Breast epithelium (tissue), 4 donors: ENCODE measurements around the gene FOXI1. TPM values are rescaled to one million over a fixed set of nuclear protein-coding genes. Genes with fewer than 3 reads are reported as not detected.

Source experiments
- DNase-seq, 2 donors: peaks; one replicate each; pipeline ENCODE4 v3.0.0-alpha.2; 2019; ENCODE audit warnings: low spot score in 2 of 2
- H3K27ac ChIP-seq, 2 donors: fragments of 200-600 bp; sonication (generic) in 1 of 2; one replicate each; pipeline ENCODE4 v1.5.1; 2016 to 2019; ENCODE audit warnings: mild to moderate bottlenecking in 1 of 2
- H3K27me3 ChIP-seq, 2 donors: fragments of 200-600 bp; sonication (generic) in 1 of 2; one replicate each; pipeline versions ENCODE4 v1.5.1 to v1.6.0; 2017 to 2019; ENCODE audit warnings: control low read depth in 1 of 2, mild to moderate bottlenecking in 1 of 2
- H3K36me3 ChIP-seq: fragments of 200-600 bp; one replicate; pipeline ENCODE4 v1.5.1; 2019
- H3K4me1 ChIP-seq, 2 donors: fragments of 200-600 bp; sonication (generic); one replicate each; pipeline ENCODE4 v1.5.1; 2016 to 2019; ENCODE audit warnings: control low read depth in 1 of 2
- H3K4me3 ChIP-seq, 3 donors: fragments of 200-600 bp; sonication (generic); 1 replicate in 2 of 3; 2 replicates in 1 of 3; pipeline ENCODE4 v1.5.1; 2016 to 2019; ENCODE audit warnings: mild to moderate bottlenecking in 3 of 3, moderate library complexity in 2 of 3
- H3K9me3 ChIP-seq, 2 donors: fragments of 200-600 bp; sonication (generic) in 1 of 2; one replicate each; pipeline ENCODE4 v1.5.1; 2016 to 2019; ENCODE audit warnings: control low read depth in 1 of 2
- POLR2A ChIP-seq: fragments of 450-650 bp; IDR thresholded peaks from one replicate; pipeline ENCODE4 v1.6.1; 2016; ENCODE audit warnings: antibody characterized with exemption, mild to moderate bottlenecking, moderate library complexity
- POLR2AphosphoS5 ChIP-seq, 3 donors: sonication (generic); formaldehyde crosslinking; IDR thresholded peaks; one replicate each; pipeline ENCODE4 v1.6.1; 2017; ENCODE audit warnings: antibody characterized with exemption in 3 of 3
- intact Hi-C: fragments of 100-400 bp; cut with DNase I; formaldehyde crosslinking; loops from one replicate; pipeline ENCODE4 v1.15.1; 2023; ENCODE audit warnings: low total_unique reads
- total RNA-seq, 3 donors: library from RNA; depleted of rRNA; stranded (reverse); fragments of >200 nt; gene quantifications; one replicate each; pipeline ENCODE4 v1.1.0, GENCODE V29; 2016
- TF ChIP-seq, protein P1 (sequence below), 3 donors: fragments of 450-650 bp; IDR thresholded peaks; one replicate each; pipeline ENCODE4 v1.5.1; 2016 to 2017; ENCODE audit warnings: antibody characterized with exemption in 3 of 3, mild to moderate bottlenecking in 3 of 3, moderate library complexity in 3 of 3

Gene FOXI1
- total RNA-seq: 1 to 10 TPM in 2 of 3 donors, not detected in 1; 1.3 to 7.9 TPM

DNA sequence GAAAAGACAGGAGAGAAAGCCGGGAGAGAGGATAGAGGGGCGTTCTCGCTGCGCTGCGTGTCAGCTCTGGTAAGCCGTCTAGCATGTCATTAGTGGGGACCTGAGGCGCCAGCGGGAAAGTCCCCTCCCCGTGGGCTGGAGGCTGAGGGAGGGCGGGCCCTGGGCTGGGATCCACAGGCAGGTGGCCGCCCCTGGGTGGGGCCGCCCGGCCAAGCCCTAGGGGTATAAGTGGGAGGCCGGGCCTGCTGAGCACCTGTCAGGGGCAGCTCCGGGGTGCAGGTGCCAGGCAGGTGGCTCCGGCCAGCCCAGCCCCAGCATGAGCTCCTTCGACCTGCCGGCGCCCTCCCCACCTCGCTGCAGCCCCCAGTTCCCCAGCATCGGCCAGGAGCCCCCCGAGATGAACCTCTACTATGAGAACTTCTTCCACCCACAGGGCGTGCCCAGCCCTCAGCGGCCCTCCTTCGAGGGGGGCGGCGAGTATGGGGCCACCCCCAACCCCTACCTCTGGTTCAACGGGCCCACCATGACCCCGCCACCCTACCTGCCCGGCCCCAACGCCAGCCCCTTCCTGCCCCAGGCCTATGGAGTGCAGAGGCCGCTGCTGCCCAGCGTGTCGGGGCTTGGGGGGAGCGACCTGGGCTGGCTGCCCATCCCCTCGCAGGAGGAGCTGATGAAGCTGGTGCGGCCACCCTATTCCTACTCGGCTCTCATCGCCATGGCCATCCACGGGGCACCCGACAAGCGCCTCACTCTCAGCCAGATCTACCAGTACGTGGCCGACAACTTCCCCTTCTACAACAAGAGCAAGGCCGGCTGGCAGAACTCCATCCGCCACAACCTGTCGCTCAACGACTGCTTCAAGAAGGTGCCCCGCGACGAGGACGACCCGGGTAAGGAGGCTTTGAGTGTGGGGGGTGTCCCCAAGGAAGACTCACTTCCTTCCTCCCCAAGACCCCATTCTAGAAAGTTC, at the start of gene FOXI1:
Gene FOXI1 (plus strand): TSS at position 256 of the 970 bp plus-strand sequence. CDS start 61 bp downstream, at position 317.
- Histone ChIP-seq H3K36me3 (no peaks in the 10 kb centered on the region), H3K27ac (peak within 1 kb of the TSS; percentile 60 to 71), H3K27me3 (no peaks in the 10 kb centered on the region), H3K4me1 (no peaks in the 10 kb centered on the region), H3K9me3 (no peaks in the 10 kb centered on the region), H3K4me3 (peak within 1 kb of the TSS in 2 of 3 donors; percentile 41)
- TF ChIP-seq POLR2A: no peak
- TF ChIP-seq, protein P1, sequence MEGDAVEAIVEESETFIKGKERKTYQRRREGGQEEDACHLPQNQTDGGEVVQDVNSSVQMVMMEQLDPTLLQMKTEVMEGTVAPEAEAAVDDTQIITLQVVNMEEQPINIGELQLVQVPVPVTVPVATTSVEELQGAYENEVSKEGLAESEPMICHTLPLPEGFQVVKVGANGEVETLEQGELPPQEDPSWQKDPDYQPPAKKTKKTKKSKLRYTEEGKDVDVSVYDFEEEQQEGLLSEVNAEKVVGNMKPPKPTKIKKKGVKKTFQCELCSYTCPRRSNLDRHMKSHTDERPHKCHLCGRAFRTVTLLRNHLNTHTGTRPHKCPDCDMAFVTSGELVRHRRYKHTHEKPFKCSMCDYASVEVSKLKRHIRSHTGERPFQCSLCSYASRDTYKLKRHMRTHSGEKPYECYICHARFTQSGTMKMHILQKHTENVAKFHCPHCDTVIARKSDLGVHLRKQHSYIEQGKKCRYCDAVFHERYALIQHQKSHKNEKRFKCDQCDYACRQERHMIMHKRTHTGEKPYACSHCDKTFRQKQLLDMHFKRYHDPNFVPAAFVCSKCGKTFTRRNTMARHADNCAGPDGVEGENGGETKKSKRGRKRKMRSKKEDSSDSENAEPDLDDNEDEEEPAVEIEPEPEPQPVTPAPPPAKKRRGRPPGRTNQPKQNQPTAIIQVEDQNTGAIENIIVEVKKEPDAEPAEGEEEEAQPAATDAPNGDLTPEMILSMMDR (IDR thresholded peaks at IDR 0.05): no peak
- TF ChIP-seq POLR2AphosphoS5 (IDR thresholded peaks at IDR 0.05): no peak
- DNase-seq: no peak
- intact Hi-C loops: no loop called here

DNA sequence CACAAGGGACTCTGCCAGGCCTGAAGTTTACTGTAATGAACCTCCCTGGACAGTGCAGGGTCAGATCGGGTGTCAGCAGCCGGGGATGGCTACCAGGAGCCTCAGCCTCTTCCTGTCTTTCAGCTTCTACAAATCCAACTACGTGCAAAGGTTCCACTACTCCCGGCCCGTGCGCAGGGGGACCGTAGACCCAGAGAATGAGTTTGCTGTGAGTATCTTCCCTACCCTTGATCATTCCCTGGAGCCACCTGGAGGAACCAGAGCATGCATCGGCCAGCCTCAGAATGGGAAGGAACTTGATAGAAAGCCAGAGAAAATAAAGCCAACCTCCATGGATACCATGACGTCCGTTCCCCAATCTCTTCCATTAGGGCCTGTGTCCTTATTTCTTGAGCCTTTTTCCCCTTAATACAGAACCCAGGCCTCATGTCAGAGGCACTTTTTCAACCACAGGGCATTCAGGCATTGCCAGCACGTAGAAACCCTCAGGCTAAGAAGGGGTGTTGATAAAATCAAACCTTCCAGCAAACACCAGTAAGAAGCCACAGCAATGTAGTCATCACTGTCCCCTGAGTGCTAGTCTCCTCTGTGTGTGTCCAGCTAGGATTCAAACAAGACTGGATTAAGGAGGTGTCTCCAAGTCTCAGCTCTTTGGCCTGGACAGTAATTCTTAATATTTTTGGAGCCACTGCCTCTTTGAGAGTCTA, 49.0 kb upstream of the FOXI1 start:
- H3K27me3 ChIP-seq: no peaks in the 10 kb centered on the region
- H3K36me3 ChIP-seq: no peaks in the 10 kb centered on the region
- no peak for DNase-seq
- H3K9me3 ChIP-seq: no peaks in the 10 kb centered on the region
- no peak overlapping the region for H3K4me3 ChIP-seq
- no peak overlapping the region for H3K27ac ChIP-seq
- no peaks in the 10 kb centered on the region for H3K4me1 ChIP-seq
- TF ChIP-seq POLR2A (no peak), POLR2AphosphoS5 (IDR thresholded peaks at IDR 0.05) (no peak)
- TF ChIP-seq, protein P1 (IDR thresholded peaks at IDR 0.05): no peak
- intact Hi-C loops: loop anchor here (5.0 kb wide), 1 partner anchor 796 kb away; no protein-coding TSS in a partner anchor

DNA sequence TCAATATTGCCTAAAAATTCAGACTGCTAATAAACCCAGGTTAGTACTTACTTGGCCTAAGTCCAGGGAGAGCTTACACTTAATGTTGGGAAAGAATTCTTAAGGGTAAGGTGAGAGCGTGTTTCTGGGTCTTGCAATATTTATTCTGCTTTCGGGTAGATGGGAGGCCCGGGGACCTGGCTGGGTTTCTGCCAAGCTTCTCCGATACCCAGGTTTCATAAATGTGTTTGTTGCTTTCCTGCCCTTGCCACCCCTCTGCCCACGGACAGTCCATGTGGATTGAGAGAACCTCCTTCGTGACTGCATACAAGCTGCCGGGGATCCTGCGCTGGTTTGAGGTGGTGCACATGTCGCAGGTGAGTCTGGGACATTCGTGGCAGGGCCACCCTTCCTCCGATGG, 48.4 kb upstream of the FOXI1 start:
- intact Hi-C loops: loop anchor here (5.0 kb wide), 1 partner anchor 795 kb away; no protein-coding TSS in a partner anchor
- H3K36me3 ChIP-seq: no peaks in the 10 kb centered on the region
- H3K4me3 ChIP-seq: no peak overlapping the region
- H3K4me1 ChIP-seq: no peaks in the 10 kb centered on the region
- H3K27ac ChIP-seq: no peak overlapping the region
- H3K9me3 ChIP-seq: no peaks in the 10 kb centered on the region
- TF ChIP-seq POLR2AphosphoS5 (IDR thresholded peaks at IDR 0.05) (no peak), POLR2A (no peak)
- TF ChIP-seq, protein P1 (IDR thresholded peaks at IDR 0.05): no peak
- H3K27me3 ChIP-seq: no peaks in the 10 kb centered on the region
- DNase-seq: no peak

DNA sequence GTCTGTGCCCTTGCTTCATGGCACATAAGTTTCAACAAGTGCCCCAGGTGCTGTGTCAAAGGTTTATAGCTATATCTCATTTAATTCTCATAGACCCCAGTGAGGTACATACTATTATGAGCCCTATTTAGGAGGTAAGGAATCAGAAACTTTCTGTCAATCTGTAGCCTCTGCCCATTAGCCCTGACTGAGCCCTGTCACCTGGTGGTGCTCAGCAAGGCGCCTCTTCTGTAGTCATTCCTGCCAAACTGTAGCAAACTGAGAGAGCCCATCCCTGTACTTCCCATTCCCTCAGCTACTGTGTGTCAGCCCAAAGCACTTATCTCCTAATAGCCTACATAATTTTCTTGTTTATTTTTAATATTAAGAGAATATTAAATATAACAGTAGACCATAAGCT, 46.5 kb upstream of the FOXI1 start:
- Histone ChIP-seq H3K4me3 (no peak overlapping the region), H3K27ac (no peak overlapping the region), H3K4me1 (no peaks in the 10 kb centered on the region), H3K36me3 (no peaks in the 10 kb centered on the region), H3K9me3 (no peaks in the 10 kb centered on the region), H3K27me3 (no peaks in the 10 kb centered on the region)
- TF ChIP-seq POLR2AphosphoS5 (IDR thresholded peaks at IDR 0.05) (no peak), POLR2A (no peak)
- TF ChIP-seq, protein P1 (IDR thresholded peaks at IDR 0.05): no peak
- no peak for DNase-seq
- intact Hi-C loops: loop anchor here (2.0 to 5.0 kb wide), 2 partner anchors 56 to 793 kb away; no protein-coding TSS in a partner anchor
